ENCODE data around the gene APOBEC3F.
A peak's percentile ranks its signal among the peaks of the same experiment; 100 is the strongest.

The APOBEC3F gene

DNA sequence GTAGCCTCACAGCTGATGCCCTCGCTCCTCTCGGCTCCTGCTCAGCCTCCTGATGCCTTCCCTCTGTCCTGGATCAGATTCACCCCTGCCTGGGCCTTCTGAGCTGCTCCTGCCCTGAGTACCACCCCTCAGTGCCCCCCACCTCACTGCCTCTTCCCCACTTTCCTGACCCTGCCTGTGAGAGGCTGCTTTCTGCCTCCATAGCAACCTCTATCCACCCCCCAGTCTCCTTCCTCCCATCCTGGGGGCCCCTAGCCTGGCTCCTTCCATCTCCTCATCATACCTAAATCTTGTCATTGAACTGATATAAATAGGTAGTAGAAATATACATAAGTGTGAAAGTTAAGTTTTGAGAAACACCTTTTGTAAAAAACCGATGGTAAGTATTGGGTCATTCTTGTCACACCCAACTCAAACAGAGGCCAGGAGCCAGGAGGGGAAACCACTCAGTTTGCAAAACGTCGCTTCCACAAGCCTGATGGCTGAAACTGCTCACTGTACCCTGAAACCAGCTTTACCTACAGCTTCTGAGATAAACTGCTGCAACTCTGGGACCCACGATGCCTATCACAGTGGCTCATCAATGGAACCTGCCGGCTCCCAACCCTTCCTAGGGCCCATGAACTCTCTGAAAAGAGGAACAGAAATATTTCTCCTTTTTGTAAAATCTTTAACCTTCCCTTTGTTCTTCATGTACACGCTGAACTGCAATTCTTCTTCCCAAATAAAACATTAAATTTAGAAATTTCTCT lies 51.6 kb downstream of the APOBEC3F start:
- DNase-seq (ENCODE audit: low spot score), result no peak

DNA sequence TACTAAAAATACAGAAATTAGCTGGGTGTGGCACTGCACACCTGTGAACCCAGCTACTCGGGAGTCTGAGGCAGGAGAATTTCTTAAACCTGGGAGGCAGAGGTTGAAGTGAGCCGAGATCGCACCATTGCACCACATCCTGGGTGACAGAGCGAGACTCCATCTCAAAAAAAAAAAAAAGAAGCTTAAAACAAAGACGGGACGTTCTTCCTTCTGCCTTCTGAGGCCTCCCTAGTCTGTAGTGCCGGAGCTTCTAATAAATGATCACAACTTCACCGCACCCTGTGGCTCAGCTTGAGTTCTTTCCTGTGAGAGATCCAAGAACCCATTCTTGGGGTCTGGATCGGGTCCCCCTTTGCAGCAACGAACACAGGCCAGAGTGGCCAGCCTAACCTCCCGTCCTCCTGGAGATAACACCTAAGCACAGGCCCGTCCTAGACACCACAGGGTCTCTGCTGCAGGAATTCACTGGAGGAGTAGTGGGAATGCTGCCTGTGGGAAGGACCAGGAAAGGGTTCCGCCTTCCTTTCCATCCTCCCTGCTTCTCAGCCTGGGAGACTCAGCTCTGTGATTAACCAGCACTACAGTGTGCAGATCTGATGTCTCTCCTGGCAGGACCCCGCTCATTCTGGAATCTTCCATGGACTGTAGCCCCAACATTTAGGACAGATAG lies 54.2 kb downstream of the APOBEC3F start:
- DNase-seq (ENCODE audit: low spot score), result peak; percentile 50

GRCh38 chr22:39095971-39096370 lies 55.3 kb downstream of the APOBEC3F start:
- no peak for DNase-seq (ENCODE audit: low spot score)

DNA sequence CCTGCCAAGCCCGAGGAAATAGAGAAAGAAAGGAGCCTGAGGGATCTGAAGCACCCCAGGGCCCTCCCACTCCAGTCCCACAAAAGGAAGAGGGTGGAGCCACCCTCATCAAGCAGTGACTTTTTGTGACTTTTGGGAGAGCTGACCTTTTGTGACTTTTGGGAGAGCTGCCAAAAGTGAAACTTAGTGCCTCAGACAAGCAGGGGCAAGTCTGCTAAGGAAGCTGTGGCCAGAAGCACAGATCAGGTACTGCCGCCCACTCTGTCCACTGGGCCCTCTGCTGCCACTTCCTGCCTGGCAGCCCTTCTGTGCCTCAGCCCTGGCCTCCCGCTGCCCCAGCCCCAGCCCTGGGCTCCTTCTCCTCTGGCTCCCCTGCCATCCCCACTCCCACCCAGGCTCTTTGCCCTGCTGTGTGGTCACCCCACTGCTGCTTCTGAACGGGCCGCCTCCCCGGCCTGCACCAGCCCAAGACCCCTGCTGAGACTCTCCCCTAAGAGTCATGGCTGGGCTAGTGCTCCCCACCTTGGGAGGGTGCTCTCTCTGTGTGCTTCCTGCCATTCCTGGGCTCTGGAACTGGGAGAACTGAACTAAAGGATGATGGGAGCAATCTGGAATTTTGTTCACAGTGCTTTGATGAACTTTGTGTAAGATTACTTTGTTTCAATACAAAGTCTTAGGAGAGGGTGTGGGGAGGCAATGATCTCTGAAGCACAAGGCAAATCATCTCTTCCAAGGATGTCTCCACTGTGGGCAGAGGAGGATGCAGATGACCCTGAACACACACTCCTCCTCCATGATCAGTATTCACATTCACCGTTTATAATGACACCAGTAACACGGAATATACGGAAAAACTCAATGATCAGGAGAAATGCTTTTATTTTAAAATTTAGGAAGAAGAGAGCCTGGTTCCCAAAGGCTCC lies 56.7 kb downstream of the APOBEC3F start, which contains the start of gene APOBEC3H:
TSS of gene APOBEC3H (plus strand) at position 147 of the 923 bp plus-strand sequence. CDS start 3,035 bp downstream, outside the sequence.
- peak; percentile 59 for DNase-seq (ENCODE audit: low spot score)

- no peak for DNase-seq (ENCODE audit: low spot score)
Measured at GRCh38 chr22:39098026-39098425, 57.4 kb downstream of the APOBEC3F start.

DNA sequence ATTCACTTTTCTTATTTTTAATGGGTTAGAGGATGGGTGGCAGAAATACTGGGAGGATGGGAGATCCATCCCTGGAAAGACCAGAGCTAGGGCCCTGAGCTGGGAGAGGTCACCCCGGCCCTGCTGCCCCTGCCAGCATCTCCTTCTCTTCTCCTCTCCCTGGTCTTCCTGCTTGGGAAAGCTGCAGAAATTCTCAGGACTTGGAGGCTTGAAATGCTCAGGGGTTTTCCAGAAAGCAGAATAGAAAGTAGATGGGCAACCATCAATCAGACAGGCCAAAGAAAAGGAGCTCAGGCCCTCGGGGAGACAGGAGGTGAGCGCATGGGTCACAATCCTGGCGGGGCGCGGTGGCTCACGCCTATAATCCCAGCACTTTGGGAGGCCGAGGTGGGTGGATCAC lies 57.9 kb downstream of the APOBEC3F start:
- no peak for DNase-seq (ENCODE audit: low spot score)

DNA sequence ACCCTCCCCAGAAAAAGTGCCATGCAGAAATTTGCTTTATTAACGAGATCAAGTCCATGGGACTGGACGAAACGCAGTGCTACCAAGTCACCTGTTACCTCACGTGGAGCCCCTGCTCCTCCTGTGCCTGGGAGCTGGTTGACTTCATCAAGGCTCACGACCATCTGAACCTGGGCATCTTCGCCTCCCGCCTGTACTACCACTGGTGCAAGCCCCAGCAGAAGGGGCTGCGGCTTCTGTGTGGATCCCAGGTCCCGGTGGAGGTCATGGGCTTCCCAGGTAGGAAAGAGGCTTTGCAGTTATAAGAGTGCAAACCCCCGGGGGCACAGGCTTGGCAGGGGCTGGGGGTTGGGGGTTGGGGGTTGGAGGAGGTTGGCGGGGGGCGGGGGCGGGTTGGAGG lies 60.6 kb downstream of the APOBEC3F start:
- no peak for DNase-seq (ENCODE audit: low spot score)

- no peak for DNase-seq (ENCODE audit: low spot score)
Measured at GRCh38 chr22:39103431-39103830, 62.8 kb downstream of the APOBEC3F start.

Measured in CD4-positive, alpha-beta T cell treated with Interleukin-15 for 4 hours (primary cell).